Fibroblast of skin of left quadriceps (primary cell): ENCODE data around the gene CAMTA1.
A peak's percentile ranks its signal among the peaks of the same experiment; 100 is the strongest.
"Not testable (repeated sequence)": the region's sequence is repeated elsewhere in the genome, so short reads cannot be mapped to it uniquely, and the experiment has no call there.

Experiments
- DNase-seq, 2 experiments: peaks; one replicate each; pipeline ENCODE4 v3.0.0-alpha.2; 2013; ENCODE audit warnings: low read depth in 2 of 2

The CAMTA1 gene, protein sequence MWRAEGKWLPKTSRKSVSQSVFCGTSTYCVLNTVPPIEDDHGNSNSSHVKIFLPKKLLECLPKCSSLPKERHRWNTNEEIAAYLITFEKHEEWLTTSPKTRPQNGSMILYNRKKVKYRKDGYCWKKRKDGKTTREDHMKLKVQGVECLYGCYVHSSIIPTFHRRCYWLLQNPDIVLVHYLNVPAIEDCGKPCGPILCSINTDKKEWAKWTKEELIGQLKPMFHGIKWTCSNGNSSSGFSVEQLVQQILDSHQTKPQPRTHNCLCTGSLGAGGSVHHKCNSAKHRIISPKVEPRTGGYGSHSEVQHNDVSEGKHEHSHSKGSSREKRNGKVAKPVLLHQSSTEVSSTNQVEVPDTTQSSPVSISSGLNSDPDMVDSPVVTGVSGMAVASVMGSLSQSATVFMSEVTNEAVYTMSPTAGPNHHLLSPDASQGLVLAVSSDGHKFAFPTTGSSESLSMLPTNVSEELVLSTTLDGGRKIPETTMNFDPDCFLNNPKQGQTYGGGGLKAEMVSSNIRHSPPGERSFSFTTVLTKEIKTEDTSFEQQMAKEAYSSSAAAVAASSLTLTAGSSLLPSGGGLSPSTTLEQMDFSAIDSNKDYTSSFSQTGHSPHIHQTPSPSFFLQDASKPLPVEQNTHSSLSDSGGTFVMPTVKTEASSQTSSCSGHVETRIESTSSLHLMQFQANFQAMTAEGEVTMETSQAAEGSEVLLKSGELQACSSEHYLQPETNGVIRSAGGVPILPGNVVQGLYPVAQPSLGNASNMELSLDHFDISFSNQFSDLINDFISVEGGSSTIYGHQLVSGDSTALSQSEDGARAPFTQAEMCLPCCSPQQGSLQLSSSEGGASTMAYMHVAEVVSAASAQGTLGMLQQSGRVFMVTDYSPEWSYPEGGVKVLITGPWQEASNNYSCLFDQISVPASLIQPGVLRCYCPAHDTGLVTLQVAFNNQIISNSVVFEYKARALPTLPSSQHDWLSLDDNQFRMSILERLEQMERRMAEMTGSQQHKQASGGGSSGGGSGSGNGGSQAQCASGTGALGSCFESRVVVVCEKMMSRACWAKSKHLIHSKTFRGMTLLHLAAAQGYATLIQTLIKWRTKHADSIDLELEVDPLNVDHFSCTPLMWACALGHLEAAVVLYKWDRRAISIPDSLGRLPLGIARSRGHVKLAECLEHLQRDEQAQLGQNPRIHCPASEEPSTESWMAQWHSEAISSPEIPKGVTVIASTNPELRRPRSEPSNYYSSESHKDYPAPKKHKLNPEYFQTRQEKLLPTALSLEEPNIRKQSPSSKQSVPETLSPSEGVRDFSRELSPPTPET (N-terminal part only)

DNA sequence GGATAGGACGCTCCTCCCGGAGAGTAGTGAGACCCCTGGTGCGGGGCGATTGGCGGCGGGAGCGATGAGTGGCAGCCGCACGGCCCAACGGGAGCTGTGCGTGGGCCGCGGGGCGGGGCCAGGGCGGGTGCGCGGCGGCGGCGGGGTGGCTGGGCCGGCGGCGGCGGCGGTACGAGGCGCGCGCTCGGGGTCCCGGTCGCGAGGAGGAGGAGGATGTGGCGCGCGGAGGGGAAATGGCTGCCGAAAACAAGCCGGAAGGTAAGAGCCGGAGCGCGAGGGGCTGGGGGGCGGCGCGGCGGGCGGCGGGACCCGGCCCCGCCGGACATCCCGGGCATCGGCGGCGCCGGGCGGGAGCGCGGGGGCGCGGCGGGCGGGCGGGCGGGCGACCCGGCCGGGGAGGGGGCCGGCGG lies at the start of gene CAMTA1:
CAMTA1 (plus strand) TSS at position 137 of the 410 bp plus-strand sequence; CDS start at position 214, 77 bp downstream.
- no peak for DNase-seq

GRCh38 chr1:6738987-6739676 lies 46.1 kb upstream of the CAMTA1 start:
- no peak for DNase-seq

- not testable (repeated sequence) for DNase-seq
Observed at GRCh38 chr1:6742676-6743188, 42.5 kb upstream of the CAMTA1 start.

- DNase-seq, result peak; percentile 55 to 56
Observed at GRCh38 chr1:6743189-6744101, 41.8 kb upstream of the CAMTA1 start.

DNA sequence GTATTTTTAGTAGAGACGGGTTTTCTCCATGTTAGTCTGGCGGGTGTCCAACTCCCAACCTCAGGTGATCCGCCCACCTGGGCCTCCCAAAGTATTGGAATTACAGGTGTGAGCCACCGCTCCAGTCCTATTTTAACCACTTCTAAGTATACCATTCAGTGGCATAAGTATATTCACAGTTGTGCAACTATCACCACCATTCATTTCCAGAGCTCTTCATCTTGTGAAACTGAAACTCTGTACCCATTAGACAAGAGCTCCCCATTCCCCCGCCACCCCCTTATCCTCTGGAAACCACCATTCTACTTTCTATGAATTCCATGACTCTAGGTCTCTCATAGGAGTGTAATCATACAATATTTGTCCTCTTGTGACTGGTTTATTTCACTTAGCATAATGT lies 40.2 kb upstream of the CAMTA1 start:
- DNase-seq, result no peak

- DNase-seq, result no peak
Observed at GRCh38 chr1:6747674-6748073, 37.6 kb upstream of the CAMTA1 start.

GRCh38 chr1:6750490-6750889 lies 34.8 kb upstream of the CAMTA1 start:
- DNase-seq, result no peak

DNA sequence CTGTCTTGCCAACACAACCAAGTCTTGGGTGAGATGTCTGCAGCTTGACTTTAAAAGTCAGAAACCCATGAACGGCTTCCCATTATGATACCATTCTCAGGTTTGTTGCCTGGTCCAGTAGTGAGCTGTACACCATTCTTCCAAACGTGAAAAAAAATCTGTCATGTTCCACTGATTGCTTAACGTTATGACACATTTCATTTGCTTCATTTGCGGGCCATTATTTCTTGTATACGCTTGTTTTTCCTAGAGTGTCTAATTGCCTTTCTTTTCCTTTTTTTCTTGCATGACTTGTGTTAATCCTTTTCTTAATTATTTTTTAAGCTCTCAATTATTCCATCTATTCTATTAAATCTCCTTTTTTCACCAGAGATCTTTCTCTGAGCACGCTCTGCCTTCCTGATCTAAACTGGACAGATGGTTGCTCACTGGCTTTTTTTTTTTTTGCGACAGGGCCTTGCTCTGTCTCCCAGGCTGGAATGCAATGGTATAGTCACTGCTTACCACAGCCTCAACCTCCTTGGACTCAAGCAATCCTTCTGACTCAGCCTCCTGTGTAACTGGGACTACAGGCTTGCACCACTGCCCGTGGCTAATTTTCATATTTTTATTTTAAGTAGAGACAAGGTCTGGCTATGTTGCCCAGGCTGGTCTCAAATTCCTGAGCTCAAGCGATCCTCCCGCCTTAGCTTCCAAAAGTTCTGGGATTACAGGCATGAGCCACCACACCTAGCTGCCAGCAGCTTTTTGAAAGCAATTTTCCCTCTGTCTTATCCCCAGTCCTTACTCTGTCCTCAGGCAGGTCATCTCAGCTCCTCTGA lies 31.7 kb upstream of the CAMTA1 start:
- DNase-seq, result no peak

- no peak for DNase-seq
Observed at GRCh38 chr1:6756457-6756856, 28.8 kb upstream of the CAMTA1 start.

DNA sequence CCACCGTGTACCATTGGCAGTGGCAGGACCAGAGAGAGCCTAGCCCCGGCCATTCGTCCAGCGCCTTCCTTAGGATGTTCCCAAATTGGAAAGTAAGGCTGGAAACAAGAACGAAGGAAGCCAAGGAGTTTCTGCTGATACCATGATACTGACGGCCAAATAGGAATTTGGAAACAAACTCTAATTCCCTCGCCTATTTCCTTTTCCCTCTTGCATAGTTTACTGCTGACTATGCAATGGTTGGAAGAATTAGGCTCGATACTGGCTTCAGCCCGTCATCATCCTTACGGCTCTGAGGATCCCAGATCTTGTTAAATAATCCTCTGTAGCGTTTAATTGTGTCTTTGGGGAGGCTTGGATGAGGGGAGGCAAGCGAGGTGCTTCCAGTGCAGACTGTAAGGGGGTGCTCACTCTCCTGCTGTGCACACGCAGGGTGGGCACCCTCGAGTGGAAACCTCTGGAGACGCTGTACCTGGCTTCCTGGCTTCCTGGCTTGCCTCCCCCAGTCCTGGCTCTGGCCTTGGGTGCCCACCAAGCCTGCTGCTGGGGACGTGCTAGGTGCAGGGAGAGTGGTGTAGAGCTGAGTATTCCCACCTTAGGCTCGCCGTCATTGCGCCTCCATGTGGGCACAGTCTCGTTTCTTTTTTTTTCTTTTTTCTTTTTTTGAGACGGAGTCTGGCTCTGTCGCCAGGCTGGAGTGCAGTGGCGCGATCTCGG lies 27.4 kb upstream of the CAMTA1 start:
- no peak for DNase-seq

GRCh38 chr1:6761196-6761737 lies 24.0 kb upstream of the CAMTA1 start:
- DNase-seq, result no peak

DNA sequence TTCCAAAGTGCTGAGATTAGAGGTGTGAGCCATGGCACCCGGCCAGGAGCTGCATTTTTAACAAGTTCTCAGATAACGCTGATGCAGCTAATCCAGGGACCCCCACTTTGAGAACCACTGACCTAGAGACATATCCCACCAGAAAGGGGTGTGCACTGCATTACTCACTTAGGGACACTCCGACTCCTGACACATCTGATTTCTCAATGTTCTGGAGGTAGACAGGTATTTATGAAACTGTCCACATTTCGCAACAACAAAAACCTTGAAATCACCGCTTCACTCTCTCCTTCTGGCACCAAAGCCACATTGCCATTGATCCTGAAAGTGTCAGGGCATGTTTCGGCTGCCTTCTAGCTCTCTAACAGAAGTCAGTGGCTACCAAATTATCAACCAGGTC lies 23.2 kb upstream of the CAMTA1 start:
- DNase-seq, result no peak

DNA sequence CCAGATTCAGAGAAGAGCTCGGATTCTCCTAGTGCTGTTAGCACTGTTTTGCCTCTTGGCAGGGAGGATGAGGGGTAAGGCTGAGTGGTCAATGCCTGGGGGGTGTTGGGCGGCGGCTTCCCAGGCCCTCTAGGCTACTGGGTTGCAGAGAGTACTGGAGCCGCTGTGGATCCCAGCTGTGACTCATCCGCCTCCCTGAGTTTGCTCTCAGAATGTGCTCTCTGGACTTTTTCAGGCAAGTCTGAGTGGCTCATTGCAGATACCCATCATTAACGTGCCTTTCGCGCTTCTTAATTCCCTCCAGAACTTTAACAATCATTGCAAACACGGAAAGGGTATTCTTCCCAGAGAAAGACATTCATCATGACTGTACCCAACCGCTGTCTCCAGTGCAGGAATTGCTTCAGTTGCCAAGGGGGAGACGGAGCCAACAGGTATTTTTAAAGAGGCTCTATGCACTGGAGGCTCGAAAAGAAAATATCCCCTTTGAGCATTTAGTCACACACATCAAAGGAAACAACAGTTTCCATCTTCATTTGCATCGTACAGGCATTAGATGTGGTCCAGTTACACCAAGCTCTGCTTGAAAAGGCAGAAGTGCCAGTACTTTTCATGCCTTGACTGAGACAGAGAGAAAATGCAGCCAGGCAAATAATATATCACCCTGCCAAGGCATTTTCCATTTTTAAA lies 14.4 kb upstream of the CAMTA1 start:
- peak in 1 of 2 experiments; percentile 13 for DNase-seq

DNA sequence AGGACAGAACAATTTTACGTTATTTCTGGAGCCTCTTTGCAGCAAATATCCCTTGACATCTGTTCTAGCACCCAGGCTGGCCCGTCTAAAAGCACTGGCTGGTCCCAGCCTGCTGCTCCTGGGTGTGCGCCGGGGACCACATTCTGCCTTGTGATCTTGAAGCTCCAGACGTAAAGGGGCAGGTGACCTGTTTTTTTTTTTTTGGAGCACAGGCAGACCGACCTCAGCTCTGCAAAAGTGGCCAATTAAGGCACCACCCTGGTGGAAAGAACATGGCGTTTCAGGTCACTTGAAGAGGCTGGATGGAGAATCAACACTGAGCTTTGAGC lies 13.8 kb upstream of the CAMTA1 start:
- no peak for DNase-seq

GRCh38 chr1:6774381-6774780 lies 10.9 kb upstream of the CAMTA1 start:
- no peak for DNase-seq

GRCh38 chr1:6775261-6776043 lies 9.8 kb upstream of the CAMTA1 start:
- no peak for DNase-seq

- DNase-seq, result no peak
Observed at GRCh38 chr1:6776389-6776788, 8.9 kb upstream of the CAMTA1 start.
